Activated CD8-positive, alpha-beta memory T cell treated with anti-CD3 and anti-CD28 coated beads, Interleukin-2, amount 50 U/mL, for 1 hour (primary cell): ENCODE measurements around the gene KCNK4.

Experiments
- DNase-seq: peaks from one replicate; pipeline ENCODE4 v3.0.0-alpha.2; 2020; ENCODE audit errors: extremely low read depth

KCNK4 gene

DNA sequence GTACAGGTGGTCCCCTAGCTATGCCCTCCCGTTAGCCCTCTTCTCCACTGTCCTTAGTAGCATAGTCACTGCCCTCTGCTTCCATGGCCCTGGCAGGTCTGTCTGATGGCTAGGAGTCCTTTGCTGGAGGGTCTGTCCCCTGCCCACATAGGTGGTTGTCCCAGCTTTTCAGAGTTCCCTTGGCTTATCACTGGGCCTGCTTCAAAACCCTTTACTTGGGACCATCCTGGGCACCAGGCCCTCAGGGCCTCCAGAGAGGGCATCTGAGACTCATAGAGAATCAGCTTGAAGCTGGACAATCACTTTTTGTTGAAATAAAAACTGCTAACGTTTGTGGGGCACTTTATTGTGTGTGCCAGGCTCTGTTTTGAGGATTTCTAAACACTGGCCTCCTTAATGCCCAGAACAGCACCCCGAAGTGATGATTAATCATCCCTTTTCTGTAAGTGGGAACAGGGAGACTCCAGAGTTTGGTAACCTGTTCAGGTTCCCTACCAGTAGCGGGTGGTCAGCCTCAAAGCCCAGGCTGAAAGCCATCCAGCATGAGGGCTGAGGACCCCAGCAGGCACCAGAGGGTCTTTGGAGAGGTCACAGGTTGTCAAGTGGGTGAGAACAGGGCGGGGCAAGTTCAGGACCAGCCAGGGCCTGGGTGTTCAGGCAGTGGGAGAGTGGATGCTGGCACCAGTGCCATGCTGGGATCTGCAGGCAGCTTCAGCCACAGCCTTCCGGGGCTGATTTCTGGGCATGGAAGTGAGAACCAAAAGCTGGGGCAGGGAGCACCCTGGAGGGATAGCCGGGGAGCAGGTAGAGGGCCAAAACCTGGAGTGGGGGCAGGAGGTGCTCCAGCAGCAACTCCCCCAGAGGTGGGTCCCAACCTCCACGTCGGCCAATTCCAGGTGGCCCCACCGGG is 495 bp upstream of the KCNK4 start:
- DNase-seq, result no peak

DNA sequence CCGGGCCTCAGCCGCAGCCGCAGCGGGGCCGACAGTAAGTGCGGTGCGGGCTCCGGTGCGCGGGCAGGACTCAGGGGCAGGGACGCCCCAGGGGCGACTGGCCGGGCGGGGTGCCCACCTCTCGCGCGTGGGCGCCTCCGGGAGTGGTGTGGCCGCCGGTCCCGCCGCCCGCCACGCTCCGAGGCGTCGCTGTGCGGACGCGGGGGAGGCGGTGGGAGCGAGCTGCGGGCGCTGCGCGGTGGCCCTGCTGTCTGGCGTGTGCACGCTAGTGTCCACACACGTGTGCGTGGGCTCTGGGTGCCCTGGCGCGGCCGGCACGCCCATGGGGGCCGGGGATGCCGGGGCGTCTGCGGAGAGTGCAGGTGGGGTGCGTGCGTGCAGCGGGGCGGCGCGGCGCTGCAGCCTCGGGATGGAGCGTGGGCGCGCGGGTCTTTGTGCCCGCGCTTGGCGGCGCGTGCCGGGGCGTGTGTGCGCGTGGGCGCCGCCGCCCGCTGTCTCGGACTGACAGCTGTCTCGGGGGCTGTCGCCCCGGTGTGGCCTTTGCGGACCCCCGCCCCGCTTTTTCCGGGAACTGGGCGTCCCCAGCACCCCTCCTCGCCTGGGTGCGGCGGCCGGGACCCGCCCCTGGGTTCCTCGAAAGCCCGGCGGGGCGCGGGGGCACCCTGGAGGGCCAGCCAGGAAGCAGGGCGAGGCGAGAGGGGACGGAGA is 804 bp downstream of the KCNK4 start:
- DNase-seq, result no peak

DNA sequence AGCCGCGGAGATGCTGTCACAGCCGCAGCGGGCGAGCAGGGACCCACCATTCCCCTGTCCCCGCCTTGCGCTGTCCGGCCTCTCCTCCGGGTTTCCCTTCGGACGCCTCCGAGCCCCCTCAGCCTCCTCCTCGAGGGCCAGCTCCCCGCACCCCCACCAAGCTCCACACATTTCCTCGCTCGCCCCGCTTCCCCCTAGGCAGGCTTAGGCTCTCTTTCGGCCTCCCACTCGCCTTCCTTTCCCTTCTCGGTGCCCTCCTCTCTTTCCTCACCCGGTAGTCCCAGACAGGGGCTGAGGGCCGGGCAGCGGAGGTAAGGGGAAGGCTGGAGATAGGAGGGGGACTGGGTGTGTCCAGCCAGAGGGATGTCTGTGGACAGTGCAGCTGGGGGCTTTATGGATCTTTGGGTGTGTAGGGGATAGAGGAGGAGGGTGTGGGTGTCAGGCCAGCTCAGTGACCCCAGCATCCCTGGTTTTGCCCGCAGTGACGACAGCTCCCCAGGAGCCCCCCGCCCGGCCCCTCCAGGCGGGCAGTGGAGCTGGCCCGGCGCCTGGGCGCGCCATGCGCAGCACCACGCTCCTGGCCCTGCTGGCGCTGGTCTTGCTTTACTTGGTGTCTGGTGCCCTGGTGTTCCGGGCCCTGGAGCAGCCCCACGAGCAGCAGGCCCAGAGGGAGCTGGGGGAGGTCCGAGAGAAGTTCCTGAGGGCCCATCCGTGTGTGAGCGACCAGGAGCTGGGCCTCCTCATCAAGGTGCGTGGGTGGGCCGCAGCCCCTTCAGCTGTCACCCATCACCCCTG is 1.6 kb downstream of the KCNK4 start:
- DNase-seq, result no peak

DNA sequence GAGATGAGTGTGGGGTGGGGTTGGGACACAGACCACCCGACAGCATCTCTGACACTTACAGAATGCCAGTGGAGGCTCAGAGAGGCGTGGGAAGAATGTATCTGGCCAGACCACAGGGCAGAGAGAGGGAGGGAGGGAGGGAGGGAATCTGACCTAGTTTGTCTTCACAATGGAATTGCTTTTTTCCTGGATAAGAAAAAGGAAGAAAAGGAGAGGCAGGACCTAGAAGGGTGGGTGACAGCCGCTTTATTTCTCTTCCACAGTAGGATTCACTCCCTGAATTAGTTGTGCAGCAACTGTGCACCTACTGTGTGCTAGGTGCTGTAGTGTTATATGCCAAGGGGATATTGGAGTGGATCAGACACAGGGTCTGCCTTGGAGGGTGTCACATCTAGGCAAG is 3.7 kb downstream of the KCNK4 start:
- no peak for DNase-seq

DNA sequence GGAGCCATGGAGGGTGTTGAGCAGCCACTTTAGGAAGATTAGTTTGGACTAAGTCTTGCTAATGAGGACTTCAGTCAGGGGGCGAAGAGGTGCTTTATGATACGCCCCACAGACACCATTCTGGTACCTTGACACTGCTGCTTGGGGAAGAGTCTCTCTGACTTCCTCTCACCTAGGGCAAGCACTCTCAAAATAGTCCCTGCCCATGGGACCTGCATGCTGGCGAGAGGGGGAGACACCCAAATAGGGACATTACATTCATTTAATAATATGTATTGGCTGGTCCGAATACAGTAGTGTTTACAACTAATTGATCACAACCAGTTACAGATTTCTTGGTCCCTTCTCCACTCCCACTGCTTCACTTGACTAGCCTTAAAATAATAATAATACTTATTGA is 4.7 kb downstream of the KCNK4 start:
- no peak for DNase-seq

DNA sequence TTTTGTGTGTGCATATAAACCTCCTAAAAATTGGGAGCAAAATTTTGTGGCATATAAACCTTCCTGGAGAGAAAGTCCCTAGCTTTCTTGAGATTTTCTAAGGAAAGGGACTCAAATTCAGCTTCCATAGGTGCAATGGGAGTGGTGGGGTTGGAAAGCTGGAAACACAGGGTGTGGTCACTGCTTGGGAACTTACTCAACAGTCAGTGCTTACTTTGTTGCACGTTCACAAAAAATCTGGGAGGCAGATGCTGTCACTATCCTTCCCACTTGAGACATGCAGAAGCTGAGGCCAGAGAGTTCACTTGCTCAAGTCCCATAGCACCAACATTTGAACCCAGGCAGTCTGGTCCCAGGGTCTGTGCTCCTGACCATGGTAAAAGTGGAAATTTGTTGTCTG is 5.1 kb downstream of the KCNK4 start:
- no peak for DNase-seq

DNA sequence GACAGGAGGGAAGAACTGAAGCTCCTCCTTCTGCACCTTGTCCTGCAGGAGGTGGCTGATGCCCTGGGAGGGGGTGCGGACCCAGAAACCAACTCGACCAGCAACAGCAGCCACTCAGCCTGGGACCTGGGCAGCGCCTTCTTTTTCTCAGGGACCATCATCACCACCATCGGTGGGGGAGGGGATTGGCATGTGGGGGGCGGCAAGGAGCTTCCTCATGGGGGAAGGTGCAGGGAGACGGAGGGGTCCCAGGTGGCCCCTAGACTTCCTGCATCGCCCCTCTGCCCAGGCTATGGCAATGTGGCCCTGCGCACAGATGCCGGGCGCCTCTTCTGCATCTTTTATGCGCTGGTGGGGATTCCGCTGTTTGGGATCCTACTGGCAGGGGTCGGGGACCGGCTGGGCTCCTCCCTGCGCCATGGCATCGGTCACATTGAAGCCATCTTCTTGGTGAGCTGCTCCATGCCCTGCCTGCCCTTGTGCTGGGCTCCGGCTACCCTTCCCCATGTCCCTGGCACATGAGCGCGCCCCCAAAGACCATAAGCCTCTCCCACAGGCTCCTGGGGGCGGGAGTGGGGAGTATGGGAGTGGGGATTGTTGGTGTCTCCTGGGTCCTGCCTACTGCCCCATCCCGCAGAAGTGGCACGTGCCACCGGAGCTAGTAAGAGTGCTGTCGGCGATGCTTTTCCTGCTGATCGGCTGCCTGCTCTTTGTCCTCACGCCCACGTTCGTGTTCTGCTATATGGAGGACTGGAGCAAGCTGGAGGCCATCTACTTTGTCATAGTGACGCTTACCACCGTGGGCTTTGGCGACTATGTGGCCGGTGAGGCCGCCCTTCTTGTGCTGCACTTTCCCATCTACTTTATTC is 6.0 kb downstream of the KCNK4 start:
- no peak for DNase-seq

DNA sequence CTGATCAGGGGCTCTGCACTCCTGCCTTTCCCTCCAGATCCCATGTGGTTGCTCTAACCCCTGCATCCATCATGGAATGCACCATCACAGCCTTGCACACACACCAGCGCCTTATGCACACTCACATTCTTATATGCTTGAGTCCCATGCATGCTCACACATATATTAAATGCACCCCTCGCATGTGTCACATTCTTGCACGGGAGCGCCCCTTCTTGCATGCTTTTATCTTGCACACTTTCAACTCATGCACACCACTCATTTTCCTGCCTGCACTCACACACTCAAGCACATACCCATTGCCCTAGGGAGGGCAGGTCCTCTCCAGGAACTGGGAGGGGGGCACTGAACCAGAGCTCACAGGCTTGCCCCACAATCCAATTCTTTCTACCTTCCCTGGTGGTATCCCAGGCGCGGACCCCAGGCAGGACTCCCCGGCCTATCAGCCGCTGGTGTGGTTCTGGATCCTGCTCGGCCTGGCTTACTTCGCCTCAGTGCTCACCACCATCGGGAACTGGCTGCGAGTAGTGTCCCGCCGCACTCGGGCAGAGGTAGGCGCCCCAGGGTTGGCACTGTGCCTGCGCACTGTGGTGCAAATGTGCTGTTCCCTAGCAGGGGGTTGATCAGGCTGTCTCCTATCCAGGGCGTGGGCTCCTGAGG is 6.7 kb downstream of the KCNK4 start:
- DNase-seq, result no peak

DNA sequence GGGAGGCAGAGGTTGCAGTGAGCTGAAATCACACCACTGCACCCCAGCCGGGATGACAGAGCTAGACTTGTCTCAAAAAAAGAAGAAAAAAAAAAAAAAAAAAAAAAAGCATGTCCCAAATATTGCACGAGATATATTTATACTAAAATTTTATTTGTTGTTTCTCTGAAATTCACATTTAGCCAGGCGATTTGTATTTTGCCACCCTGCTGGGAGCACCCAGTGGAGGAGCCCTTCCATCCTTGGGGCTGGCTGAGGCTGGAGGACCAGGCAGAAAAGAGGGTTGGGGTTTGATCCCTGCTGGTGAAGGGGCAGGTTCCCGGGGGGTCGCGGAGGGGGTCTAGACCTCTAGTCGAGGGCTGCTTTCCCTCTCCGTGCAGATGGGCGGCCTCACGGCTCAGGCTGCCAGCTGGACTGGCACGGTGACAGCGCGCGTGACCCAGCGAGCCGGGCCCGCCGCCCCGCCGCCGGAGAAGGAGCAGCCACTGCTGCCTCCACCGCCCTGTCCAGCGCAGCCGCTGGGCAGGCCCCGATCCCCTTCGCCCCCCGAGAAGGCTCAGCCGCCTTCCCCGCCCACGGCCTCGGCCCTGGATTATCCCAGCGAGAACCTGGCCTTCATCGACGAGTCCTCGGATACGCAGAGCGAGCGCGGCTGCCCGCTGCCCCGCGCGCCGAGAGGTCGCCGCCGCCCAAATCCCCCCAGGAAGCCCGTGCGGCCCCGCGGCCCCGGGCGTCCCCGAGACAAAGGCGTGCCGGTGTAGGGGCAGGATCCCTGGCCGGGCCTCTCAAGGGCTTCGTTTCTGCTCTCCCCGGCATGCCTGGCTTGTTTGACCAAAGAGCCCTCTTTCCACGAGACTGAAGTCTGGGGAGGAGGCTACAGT is 8.1 kb downstream of the KCNK4 start:
- no peak for DNase-seq

DNA sequence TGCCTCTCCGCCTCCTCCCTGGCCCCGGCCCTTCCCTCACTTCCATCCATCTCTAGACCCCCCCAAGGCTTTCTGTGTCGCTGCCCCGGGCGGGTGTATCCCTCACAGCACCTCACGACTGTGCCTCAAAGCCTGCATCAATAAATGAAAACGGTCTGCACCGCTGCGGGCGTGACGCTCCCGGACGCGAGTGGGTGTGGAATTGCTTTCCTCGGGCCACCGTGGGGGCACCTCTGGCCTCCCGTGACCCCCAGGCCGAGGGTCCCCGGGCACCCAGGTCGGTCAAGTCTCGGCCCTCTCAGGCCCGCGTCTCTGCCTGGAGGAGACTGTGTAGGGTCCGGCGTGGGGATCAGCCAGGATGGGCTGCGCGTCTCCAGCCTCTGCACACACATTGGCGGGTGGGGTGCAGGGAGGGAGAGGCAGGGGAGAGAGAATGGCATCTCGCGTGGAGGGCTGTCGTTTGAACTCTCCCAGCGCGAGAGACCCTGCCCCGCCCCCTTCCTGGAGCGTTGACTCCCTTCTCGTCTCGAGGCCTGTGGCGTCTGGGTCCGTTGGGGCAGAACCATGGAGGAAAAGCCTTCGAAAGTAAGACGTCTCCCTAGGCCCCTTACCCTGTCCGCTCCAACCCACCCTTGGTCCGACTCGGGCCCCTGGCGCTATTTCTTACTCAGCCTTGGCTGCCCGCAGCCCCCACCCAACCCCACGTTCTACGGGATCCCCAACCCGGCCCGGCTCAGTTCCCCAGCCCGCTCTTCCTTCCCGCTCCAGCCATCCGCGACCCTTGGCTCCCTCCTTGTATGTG is 8.9 kb downstream of the KCNK4 start, which contains the start of gene CATSPERZ:
TSS of gene CATSPERZ (plus strand) at position 512 of the 802 bp plus-strand sequence. CDS start at position 565, 53 bp downstream.
- DNase-seq, result no peak

DNA sequence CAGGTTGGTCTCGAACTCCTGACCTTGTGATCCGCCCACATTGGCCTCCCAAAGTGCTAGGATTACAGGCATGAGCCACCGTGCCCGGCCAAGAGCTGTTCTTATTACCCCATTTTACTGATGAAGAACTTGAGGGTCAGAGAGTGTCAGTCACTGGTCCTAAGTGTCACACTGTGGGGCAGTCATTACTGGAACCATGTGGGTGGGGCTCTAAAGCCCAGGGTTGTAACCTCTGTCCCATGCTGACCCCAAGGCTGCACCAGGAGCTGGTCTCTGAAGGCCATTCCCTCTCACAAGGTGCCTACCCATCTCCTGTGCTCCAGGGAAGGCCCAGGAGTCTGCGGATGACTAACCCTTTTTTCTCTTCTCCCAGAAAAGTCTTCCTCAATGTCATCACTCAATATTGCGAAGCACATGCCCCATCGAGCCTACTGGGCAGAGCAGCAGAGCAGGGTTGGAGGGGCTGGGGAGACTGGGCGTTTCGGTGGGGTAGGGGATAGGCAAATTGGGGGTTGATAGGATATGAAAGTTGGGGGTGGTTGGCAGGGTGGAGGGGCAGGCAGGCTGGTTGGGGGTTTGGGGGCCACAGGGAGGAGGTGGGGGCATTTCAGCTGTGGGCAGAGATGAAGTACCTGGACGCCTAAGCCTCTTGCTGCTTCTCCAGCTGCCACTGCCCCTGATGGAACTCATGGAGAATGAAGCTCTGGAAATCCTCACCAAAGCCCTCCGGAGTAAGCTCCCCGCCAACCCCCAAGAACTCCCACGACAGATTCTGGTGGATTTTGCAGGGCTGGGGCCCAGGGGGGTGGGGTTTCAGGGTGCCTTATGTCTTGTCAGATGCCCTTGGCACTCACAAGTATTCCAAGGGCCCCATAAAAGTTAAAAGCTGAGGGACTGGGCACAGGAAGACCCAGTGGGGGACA is 12.3 kb downstream of the KCNK4 start:
- DNase-seq, result no peak

DNA sequence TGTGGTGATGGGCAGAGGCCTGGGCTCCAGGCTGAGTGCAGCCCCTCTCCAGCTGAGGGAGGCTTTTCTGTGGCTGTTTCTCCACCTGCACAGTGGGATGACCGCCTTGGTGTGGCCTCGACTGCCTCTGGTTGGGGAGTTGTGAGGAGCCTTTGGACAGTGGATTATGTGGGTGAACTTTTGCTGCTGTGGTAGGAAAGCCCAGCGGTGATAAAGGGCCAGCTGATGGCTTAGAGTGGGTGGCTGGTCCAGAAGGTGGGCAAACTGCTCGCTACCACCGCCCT is 12.9 kb downstream of the KCNK4 start:
- DNase-seq, result no peak

DNA sequence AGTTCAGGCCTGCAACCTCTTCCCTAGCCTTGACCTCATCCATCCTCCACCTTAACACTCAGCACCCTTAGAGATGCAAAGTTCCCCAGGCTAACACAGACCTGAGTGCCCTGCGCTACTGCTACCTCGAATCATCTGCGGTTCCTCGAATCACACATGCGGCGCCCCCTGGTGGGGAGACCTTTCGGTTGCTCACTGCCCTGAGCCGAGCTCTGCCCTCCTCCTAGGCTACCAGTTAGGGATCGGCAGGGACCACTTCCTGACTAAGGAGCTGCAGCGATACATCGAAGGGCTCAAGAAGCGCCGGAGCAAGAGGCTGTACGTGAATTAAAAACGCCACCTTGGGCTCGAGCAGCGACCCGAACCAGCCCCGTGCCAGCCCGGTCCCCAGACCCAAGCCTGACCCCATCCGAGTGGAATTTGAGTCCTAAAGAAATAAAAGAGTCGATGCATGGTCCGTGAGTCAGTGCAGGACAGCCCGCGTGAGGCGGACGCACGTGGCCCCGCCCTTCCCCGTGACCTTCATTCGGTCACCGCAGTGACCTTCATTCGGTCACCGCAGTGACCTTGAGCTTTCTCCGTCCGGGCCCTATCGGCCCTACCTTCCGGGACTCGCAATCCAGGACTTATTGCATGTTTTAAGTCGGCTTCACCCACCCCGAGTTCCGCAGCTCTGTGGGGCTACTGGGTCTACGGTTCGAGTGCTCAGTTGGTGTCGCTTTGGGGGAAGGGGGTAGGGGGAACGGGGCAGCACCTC is 13.4 kb downstream of the KCNK4 start:
- DNase-seq, result peak; percentile 82

DNA sequence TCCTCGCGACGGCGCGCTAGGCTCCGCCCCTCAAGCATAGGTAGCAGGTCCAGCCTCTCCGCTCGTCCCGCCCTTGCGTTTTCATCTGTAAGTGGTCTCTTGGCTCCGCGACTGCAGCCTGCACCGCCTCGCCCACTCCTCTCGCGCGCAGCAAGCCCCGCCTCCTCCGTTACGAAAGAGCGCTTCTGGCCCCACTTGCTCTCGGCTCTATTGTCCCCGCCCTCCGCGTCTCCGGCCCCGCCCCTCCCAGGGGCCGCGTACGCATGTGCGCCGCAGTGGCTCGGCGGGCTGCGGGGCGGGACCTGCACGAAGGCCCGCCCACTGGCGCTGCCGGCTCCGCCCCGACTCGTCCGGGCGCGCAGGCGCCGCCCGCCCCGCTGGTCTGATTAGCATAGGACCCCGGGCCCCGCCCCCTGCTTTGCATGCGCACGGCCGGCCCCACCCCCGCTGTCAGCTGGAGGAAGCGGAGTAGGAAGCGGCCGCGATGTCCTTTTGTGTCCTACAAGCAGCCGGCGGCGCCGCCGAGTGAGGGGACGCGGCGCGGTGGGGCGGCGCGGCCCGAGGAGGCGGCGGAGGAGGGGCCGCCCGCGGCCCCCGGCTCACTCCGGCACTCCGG is 14.1 kb downstream of the KCNK4 start, which contains the start of gene ESRRA:
TSS of gene ESRRA (plus strand) at position 450 of the 616 bp plus-strand sequence. CDS start 1,656 bp downstream, outside the sequence.
- peak; percentile 99 for DNase-seq

DNA sequence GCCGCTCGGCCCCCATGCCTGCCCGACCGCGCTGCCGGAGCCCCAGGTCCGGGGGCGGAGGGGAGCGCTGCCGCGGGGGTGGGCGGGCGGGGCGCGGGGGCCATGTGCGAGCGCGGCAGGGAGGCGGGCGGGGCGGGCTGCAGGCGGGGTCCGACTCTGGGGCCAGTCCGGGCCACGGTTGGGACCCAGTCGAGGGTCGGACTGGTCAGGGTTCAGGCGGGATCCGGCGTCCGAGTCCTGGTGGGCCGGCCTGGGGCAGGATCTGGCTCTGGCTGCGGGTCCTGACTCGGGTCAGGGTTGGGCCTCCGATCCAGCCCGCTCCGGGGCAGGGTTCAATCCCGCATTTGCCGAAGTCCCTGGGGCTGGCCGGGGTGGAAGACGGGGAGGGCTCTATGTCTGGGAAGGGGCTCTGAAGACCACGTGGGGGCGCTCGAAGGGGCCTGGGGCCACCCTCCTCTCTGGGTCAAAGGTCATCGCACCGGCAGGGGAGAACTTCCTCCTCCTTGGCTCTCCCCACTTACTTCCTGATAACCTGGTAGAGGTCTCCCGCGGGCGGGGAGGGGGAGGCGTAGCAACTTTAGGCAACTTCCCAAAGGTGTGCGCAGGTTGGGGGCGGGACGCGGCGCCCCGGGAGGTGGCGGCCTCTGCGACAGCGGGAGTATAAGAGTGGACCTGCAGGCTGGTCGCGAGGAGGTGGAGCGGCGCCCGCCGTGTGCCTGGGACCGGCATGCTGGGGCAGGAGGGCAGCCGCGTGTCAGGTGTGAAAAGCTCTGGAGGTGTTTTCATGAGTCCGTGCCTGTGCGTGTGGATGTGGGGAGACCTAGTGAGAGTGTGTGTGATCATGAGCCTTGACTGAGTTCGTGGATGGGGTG is 14.8 kb downstream of the KCNK4 start:
- no peak for DNase-seq

DNA sequence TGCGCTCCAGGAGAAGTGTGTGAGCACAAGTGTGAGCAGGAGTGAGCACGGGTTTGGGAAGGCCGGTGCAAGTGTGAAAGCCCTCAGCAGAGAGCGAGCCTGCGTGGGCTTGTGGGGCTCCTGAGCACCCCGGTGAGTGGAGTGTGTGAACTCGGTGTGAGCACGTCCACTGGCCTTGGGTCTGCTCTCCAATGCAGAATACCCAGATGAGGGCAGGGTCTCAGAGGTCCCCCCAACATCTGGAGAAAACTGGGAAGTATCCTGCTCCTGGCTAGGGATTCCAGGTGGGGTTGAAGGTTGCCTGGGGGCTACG is 15.4 kb downstream of the KCNK4 start:
- no peak for DNase-seq
